ENCODE measurements around the gene PCDHB15.
"Not testable (repeated sequence)": the region's sequence is repeated elsewhere in the genome, so short reads cannot be mapped to it uniquely, and the experiment has no call there.

DNA sequence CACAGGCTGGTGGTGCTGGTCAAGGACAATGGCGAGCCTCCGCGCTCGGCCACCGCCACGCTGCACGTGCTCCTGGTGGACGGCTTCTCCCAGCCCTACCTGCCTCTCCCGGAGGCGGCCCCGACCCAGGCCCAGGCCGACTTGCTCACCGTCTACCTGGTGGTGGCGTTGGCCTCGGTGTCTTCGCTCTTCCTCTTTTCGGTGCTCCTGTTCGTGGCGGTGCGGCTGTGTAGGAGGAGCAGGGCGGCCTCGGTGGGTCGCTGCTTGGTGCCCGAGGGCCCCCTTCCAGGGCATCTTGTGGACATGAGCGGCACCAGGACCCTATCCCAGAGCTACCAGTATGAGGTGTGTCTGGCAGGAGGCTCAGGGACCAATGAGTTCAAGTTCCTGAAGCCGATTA, 29.2 kb upstream of the PCDHB15 start:
- TF ChIP-seq CTCF (IDR thresholded peaks at IDR 0.05; ENCODE audit: low read depth, low read length); EZH2phosphoT487 (IDR thresholded peaks at IDR 0.05; ENCODE audit: low read depth): not testable (repeated sequence)

Measured in OCI-LY3 (cell line).